Liver (tissue), 9 donors: ENCODE measurements around the gene PLD3. TPM values are rescaled to one million over a fixed set of nuclear protein-coding genes. Genes with fewer than 3 reads are reported as not detected.

ENCODE experiments used
- DNase-seq: peaks from one replicate; pipeline ENCODE4 v3.0.0-alpha.2; 2017; ENCODE audit warnings: low spot score
- H3K27ac ChIP-seq, 2 donors: one replicate each; pipeline ENCODE4 v1.7.0; 2013; ENCODE audit warnings: inconsistent platforms in 2 of 2, low read length in 2 of 2, control low read depth in 1 of 2, low read depth in 1 of 2, mild to moderate bottlenecking in 1 of 2
- H3K27me3 ChIP-seq, 4 donors: one replicate each; pipeline versions ENCODE4 v1.6.1 to v1.7.0; 2013; ENCODE audit warnings: low read length in 3 of 4, inconsistent platforms in 1 of 4, mild to moderate bottlenecking in 1 of 4, moderate library complexity in 1 of 4; ENCODE audit not compliant: control insufficient read depth in 4 of 4, insufficient read depth in 4 of 4
- H3K36me3 ChIP-seq, 4 donors: one replicate each; pipeline versions ENCODE4 v1.6.1 to v1.7.0; 2013; ENCODE audit warnings: low read length in 3 of 4, mild to moderate bottlenecking in 3 of 4, low read depth in 1 of 4, moderate library complexity in 1 of 4; ENCODE audit not compliant: control insufficient read depth in 4 of 4, insufficient read depth in 3 of 4
- H3K4me1 ChIP-seq, 4 donors: one replicate each; pipeline versions ENCODE4 v1.6.1 to v1.7.0; 2013; ENCODE audit warnings: low read length in 3 of 4, mild to moderate bottlenecking in 3 of 4, moderate library complexity in 1 of 4; ENCODE audit not compliant: control insufficient read depth in 4 of 4, insufficient read depth in 4 of 4
- H3K4me3 ChIP-seq, 3 donors: one replicate each; pipeline versions ENCODE4 v1.6.1 to v1.7.0; 2013; ENCODE audit warnings: low read length in 3 of 3, control low read depth in 1 of 3, low read depth in 1 of 3, mild to moderate bottlenecking in 1 of 3
- H3K9ac ChIP-seq, 2 donors: one replicate each; pipeline ENCODE4 v1.7.0; 2013; ENCODE audit warnings: low read length in 2 of 2, mild to moderate bottlenecking in 2 of 2, moderate library complexity in 2 of 2, control low read depth in 1 of 2, low read depth in 1 of 2
- H3K9me3 ChIP-seq, 4 donors: one replicate each; pipeline versions ENCODE4 v1.6.1 to v1.7.0; 2013; ENCODE audit warnings: low read length in 3 of 4; ENCODE audit not compliant: control insufficient read depth in 4 of 4
- JUND ChIP-seq, 2 donors: IDR thresholded peaks; 2 replicates each; pipeline ENCODE4 v1.6.1; 2016; ENCODE audit warnings: antibody characterized with exemption in 2 of 2
- NR2F2 ChIP-seq: IDR thresholded peaks from 2 replicates; pipeline ENCODE4 v1.6.1; 2016; ENCODE audit warnings: antibody characterized with exemption
- RXRA ChIP-seq, 2 donors: IDR thresholded peaks; 2 replicates each; pipeline ENCODE4 v1.6.1; 2017 to 2018; ENCODE audit warnings: antibody characterized with exemption in 2 of 2, mild to moderate bottlenecking in 1 of 2
- SP1 ChIP-seq: IDR thresholded peaks from 2 replicates; pipeline ENCODE4 v1.6.1; 2018; ENCODE audit warnings: antibody characterized with exemption, mild to moderate bottlenecking
- WGBS: extraction: QIAGEN DNeasy Blood & Tissue Kit; methylation state at CpG from one replicate; pipeline ENCODE4 v1.1.7; 2013; 5-methylcytosine and 5-hydroxymethylcytosine counted together
- polyA plus RNA-seq, 2 donors: library from polyadenylated mRNA; stranded (reverse) in 1 of 2; unstranded in 1 of 2; fragments of 200-250 nt in 1 of 2; fragments of >200 nt in 1 of 2; fragmentation: Nextera tagmentation in 1 of 2; extraction: Ambion mirVana in 1 of 2; gene quantifications; one replicate each; pipeline versions ENCODE4 v1.2.1 to v1.2.3, GENCODE V29; 2013 to 2015
- total RNA-seq, 2 donors: library from RNA; depleted of rRNA; stranded (reverse); fragments of >200 nt; gene quantifications; one replicate each; pipeline ENCODE4 v1.2.3, GENCODE V29; 2014
- TF ChIP-seq, protein P1 (sequence below): IDR thresholded peaks from 2 replicates; pipeline ENCODE4 v1.6.1; 2016; ENCODE audit warnings: antibody characterized with exemption
- TF ChIP-seq, protein P2 (sequence below): IDR thresholded peaks from 2 replicates; pipeline ENCODE4 v1.6.1; 2016; ENCODE audit warnings: antibody characterized with exemption
- TF ChIP-seq, protein P3 (sequence below): IDR thresholded peaks from 2 replicates; pipeline ENCODE4 v1.6.1; 2016; ENCODE audit warnings: antibody characterized with exemption
- TF ChIP-seq, protein P4 (sequence below): fragments of 150-350 bp; IDR thresholded peaks from 2 replicates; pipeline ENCODE4 v1.5.1; 2017; ENCODE audit warnings: improper control_type of control experiment, low read depth, low read length; ENCODE audit not compliant: missing input control
- TF ChIP-seq, protein P5 (sequence below): IDR thresholded peaks from 2 replicates; pipeline ENCODE4 v1.6.1; 2016; ENCODE audit warnings: antibody characterized with exemption, mild to moderate bottlenecking
- donor health status: healthy.
- donor health status: healthy.
- donor health status: healthy.
- donor health status: healthy.
- donor health status: healthy.

The PLD3 gene
- total and polyA plus RNA-seq, 4 donors, result 56.0 to 125 (median 105) TPM

- Histone ChIP-seq H3K9ac (no peak overlapping the region), H3K9me3 (no peaks in the 10 kb centered on the region), H3K4me1 (no peaks in the 10 kb centered on the region), H3K36me3 (peaks cover 6 to 31% (median 9%) of the 10 kb centered on the region in 4 donors), H3K27me3 (no peaks in the 10 kb centered on the region), H3K27ac (no peak overlapping the region), H3K4me3 (no peak overlapping the region)
- 95% methylated on average over 2 of the region's 2 CpGs for WGBS
- DNase-seq, result no peak
- TF ChIP-seq, protein P1, sequence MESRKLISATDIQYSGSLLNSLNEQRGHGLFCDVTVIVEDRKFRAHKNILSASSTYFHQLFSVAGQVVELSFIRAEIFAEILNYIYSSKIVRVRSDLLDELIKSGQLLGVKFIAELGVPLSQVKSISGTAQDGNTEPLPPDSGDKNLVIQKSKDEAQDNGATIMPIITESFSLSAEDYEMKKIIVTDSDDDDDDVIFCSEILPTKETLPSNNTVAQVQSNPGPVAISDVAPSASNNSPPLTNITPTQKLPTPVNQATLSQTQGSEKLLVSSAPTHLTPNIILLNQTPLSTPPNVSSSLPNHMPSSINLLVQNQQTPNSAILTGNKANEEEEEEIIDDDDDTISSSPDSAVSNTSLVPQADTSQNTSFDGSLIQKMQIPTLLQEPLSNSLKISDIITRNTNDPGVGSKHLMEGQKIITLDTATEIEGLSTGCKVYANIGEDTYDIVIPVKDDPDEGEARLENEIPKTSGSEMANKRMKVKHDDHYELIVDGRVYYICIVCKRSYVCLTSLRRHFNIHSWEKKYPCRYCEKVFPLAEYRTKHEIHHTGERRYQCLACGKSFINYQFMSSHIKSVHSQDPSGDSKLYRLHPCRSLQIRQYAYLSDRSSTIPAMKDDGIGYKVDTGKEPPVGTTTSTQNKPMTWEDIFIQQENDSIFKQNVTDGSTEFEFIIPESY, result no peak
- no peak for TF ChIP-seq RXRA (IDR thresholded peaks at IDR 0.05)
- TF ChIP-seq JUND (IDR thresholded peaks at IDR 0.05), result no peak
- TF ChIP-seq, protein P2, sequence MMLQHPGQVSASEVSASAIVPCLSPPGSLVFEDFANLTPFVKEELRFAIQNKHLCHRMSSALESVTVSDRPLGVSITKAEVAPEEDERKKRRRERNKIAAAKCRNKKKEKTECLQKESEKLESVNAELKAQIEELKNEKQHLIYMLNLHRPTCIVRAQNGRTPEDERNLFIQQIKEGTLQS, result no peak
- TF ChIP-seq NR2F2, result no peak
- TF ChIP-seq, protein P3, sequence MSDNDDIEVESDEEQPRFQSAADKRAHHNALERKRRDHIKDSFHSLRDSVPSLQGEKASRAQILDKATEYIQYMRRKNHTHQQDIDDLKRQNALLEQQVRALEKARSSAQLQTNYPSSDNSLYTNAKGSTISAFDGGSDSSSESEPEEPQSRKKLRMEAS, result no peak
- no peak for TF ChIP-seq SP1
Measured at GRCh38 chr19:40337107-40337506, 11.4 kb upstream of the PLD3 start.

- Histone ChIP-seq H3K9me3 (no peaks in the 10 kb centered on the region), H3K4me1 (no peaks in the 10 kb centered on the region), H3K27ac (no peak overlapping the region), H3K36me3 (peaks cover 6 to 28% (median 8%) of the 10 kb centered on the region in 4 donors), H3K9ac (no peak overlapping the region), H3K4me3 (no peak overlapping the region), H3K27me3 (no peaks in the 10 kb centered on the region)
- 95% methylated on average over 5 of the region's 5 CpGs for WGBS
- no peak for TF ChIP-seq NR2F2
- TF ChIP-seq, protein P4, sequence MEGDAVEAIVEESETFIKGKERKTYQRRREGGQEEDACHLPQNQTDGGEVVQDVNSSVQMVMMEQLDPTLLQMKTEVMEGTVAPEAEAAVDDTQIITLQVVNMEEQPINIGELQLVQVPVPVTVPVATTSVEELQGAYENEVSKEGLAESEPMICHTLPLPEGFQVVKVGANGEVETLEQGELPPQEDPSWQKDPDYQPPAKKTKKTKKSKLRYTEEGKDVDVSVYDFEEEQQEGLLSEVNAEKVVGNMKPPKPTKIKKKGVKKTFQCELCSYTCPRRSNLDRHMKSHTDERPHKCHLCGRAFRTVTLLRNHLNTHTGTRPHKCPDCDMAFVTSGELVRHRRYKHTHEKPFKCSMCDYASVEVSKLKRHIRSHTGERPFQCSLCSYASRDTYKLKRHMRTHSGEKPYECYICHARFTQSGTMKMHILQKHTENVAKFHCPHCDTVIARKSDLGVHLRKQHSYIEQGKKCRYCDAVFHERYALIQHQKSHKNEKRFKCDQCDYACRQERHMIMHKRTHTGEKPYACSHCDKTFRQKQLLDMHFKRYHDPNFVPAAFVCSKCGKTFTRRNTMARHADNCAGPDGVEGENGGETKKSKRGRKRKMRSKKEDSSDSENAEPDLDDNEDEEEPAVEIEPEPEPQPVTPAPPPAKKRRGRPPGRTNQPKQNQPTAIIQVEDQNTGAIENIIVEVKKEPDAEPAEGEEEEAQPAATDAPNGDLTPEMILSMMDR, result no peak
- TF ChIP-seq, protein P5, sequence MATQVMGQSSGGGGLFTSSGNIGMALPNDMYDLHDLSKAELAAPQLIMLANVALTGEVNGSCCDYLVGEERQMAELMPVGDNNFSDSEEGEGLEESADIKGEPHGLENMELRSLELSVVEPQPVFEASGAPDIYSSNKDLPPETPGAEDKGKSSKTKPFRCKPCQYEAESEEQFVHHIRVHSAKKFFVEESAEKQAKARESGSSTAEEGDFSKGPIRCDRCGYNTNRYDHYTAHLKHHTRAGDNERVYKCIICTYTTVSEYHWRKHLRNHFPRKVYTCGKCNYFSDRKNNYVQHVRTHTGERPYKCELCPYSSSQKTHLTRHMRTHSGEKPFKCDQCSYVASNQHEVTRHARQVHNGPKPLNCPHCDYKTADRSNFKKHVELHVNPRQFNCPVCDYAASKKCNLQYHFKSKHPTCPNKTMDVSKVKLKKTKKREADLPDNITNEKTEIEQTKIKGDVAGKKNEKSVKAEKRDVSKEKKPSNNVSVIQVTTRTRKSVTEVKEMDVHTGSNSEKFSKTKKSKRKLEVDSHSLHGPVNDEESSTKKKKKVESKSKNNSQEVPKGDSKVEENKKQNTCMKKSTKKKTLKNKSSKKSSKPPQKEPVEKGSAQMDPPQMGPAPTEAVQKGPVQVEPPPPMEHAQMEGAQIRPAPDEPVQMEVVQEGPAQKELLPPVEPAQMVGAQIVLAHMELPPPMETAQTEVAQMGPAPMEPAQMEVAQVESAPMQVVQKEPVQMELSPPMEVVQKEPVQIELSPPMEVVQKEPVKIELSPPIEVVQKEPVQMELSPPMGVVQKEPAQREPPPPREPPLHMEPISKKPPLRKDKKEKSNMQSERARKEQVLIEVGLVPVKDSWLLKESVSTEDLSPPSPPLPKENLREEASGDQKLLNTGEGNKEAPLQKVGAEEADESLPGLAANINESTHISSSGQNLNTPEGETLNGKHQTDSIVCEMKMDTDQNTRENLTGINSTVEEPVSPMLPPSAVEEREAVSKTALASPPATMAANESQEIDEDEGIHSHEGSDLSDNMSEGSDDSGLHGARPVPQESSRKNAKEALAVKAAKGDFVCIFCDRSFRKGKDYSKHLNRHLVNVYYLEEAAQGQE, result no peak
- no peak for DNase-seq
Measured at GRCh38 chr19:40337594-40337993, 10.9 kb upstream of the PLD3 start.
